MM.1S (cell line): ENCODE measurements around the gene PLXNA4.

ENCODE experiments used
- EZH2 ChIP-seq: fragments of 300-600 bp; sonication (generic); optimal IDR thresholded peaks from 2 replicates; pipeline ENCODE3; 2017; ENCODE audit warnings: low read depth, mild to moderate bottlenecking, antibody characterized with exemption, low read length, mixed read lengths
- EZH2phosphoT487 ChIP-seq: fragments of 300-600 bp; sonication (generic); IDR thresholded peaks from 2 replicates; pipeline ENCODE4 v1.6.1; 2018; ENCODE audit warnings: antibody characterized with exemption, low read length
- TF ChIP-seq, protein P1 (sequence below): fragments of 300-600 bp; sonication (generic); IDR thresholded peaks from 2 replicates; pipeline ENCODE4 v1.5.1; 2016; ENCODE audit warnings: antibody characterized with exemption, low read length, mixed read lengths

DNA sequence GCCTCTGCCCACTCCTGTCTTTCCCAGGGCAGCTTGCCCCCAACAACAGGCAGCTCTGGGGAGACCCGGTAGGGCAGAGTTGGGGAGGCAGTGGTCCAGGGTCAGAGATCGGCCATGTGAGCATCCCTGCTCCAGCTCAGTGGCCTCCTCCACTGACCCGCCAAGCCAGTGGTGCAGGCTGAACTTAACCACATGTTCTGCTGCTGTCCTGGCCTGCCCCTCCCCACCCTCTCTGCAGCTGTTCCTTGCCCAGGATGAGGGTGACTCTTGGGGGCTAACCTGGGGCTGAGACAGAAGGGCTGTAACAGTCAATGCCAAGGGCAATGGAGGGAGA lies 349.3 kb downstream of the PLXNA4 start:
- TF ChIP-seq, protein P1, sequence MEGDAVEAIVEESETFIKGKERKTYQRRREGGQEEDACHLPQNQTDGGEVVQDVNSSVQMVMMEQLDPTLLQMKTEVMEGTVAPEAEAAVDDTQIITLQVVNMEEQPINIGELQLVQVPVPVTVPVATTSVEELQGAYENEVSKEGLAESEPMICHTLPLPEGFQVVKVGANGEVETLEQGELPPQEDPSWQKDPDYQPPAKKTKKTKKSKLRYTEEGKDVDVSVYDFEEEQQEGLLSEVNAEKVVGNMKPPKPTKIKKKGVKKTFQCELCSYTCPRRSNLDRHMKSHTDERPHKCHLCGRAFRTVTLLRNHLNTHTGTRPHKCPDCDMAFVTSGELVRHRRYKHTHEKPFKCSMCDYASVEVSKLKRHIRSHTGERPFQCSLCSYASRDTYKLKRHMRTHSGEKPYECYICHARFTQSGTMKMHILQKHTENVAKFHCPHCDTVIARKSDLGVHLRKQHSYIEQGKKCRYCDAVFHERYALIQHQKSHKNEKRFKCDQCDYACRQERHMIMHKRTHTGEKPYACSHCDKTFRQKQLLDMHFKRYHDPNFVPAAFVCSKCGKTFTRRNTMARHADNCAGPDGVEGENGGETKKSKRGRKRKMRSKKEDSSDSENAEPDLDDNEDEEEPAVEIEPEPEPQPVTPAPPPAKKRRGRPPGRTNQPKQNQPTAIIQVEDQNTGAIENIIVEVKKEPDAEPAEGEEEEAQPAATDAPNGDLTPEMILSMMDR, result no peak
- no peak for TF ChIP-seq EZH2
- no peak for TF ChIP-seq EZH2phosphoT487
